HAP-1 (cell line): ENCODE measurements around the gene ZNF700.
"Not testable (repeated sequence)": the region's sequence is repeated elsewhere in the genome, so short reads cannot be mapped to it uniquely, and the experiment has no call there.

ENCODE experiments used
- DNase-seq, 2 experiments: peaks; one replicate each; pipeline ENCODE4 v3.0.0-alpha.2; 2016 to 2020; ENCODE audit warnings: low spot score in 2 of 2
- H3K27me3 ChIP-seq: fragments of 250-450 bp; sonication (Bioruptor Pico); 2 replicates; pipeline ENCODE4 v1.5.1; 2020; ENCODE audit warnings: low read depth, mild to moderate bottlenecking, moderate library complexity
- H3K36me3 ChIP-seq: fragments of 250-450 bp; sonication (Bioruptor Pico); replicated peaks from 2 replicates; pipeline ENCODE4 v1.5.1; 2020; ENCODE audit warnings: mild to moderate bottlenecking
- H3K4me1 ChIP-seq: fragments of 250-450 bp; sonication (Bioruptor Pico); 2 replicates; pipeline ENCODE4 v1.5.1; 2020; ENCODE audit warnings: mild to moderate bottlenecking
- H3K4me3 ChIP-seq: fragments of 250-450 bp; sonication (Bioruptor Pico); 2 replicates; pipeline ENCODE4 v1.5.1; 2020; ENCODE audit warnings: mild to moderate bottlenecking, moderate library complexity
- H3K9me3 ChIP-seq: fragments of 250-450 bp; sonication (Bioruptor Pico); 2 replicates; pipeline ENCODE4 v1.5.1; 2020; ENCODE audit warnings: mild to moderate bottlenecking, moderate library complexity
- in situ Hi-C: fragments of 300-500 bp; cut with MboI; formaldehyde crosslinking; loops from 3 replicates; pipeline ENCODE4 v1.14.3; 2020; ENCODE audit warnings: low sequenced_read_pairs, inconsistent platforms, mixed read lengths

Gene ZNF700

GRCh38 chr19:11924886-11925650 lies at the start of gene ZNF700:
ZNF700 (plus strand) TSS chr19:11925107; CDS start chr19:11925211, 104 bp downstream.
- Histone ChIP-seq H3K4me1 (peaks cover 4% of the 10 kb centered on the region), H3K4me3 (peak within 1 kb of the TSS; percentile 87), H3K9me3 (peaks cover 6% of the 10 kb centered on the region), H3K27me3 (no peaks in the 10 kb centered on the region), H3K36me3 (peaks cover 6% of the 10 kb centered on the region)
- in situ Hi-C loops = no loop called here
- peak; percentile 89 to 97 for DNase-seq

- H3K36me3 ChIP-seq, H3K4me3 ChIP-seq, H3K4me1 ChIP-seq, H3K9me3 ChIP-seq, in situ Hi-C loops, H3K27me3 ChIP-seq: not testable (repeated sequence)
- DNase-seq = peak in 1 of 2 experiments; percentile 44
These were observed 45.1 kb upstream of the ZNF700 start for GRCh38 chr19:11879687-11880266.

GRCh38 chr19:11880598-11880997 lies 44.3 kb upstream of the ZNF700 start:
- Histone ChIP-seq H3K9me3 (no peaks in the 10 kb centered on the region), H3K36me3 (no peaks in the 10 kb centered on the region), H3K4me3 (no peak overlapping the region), H3K4me1 (no peaks in the 10 kb centered on the region), H3K27me3 (no peaks in the 10 kb centered on the region)
- in situ Hi-C loops = no loop called here
- DNase-seq = no peak

DNA sequence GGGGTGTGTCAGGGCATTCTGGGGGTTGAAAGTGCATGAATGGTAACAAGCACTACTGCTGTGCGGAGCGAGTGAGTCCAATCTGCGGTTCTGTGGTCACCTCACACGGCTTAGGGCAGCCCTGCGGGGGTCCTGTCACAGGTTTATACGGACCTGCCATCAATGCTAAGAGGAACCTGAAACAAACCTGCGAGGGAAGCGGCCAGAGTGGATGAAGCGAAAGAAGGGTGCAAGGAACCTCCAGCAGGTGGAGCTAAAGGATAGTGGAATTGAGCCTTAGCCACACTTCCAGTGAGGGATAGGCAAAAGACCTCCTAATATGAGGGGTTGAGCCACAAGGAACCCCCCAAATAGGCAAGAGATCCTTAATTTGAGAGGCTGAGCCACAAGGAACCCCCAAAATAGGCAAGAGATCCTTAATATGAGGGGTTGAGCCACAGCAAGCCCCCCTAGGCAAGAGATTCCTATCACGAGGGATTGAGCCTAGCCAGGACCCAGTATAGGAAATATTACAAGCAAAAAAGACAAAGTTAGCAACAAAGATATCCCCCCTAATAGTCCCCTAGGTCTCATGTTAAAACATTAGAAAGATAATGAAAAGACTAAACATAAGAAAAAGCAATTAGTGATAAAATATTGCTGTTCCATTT lies 43.6 kb upstream of the ZNF700 start:
- no peaks in the 10 kb centered on the region for H3K4me1 ChIP-seq
- H3K9me3 ChIP-seq = no peaks in the 10 kb centered on the region; the same call in 1 of the 2 replicates
- DNase-seq = peak; percentile 21 to 62
- no peak overlapping the region for H3K4me3 ChIP-seq
- in situ Hi-C loops = no loop called here
- no peaks in the 10 kb centered on the region for H3K27me3 ChIP-seq
- no peaks in the 10 kb centered on the region for H3K36me3 ChIP-seq

DNA sequence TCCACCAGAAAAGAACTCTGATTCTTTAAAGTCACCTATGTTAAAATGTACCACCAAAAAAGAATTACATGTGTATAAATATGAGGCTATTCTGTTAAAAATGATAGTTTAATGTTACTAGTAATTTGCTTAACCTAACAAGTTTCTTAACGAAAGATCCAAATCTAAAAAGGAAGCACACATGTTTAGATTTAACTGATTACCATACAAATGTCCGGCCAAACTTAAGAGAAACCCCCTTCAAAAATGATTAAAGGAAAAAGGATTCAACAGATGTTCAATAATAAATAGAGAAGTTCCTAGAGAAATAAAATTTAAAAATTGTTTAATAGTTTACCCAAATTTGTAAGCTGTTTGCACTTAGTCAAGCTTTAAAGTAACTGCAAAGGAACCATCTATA lies 42.3 kb upstream of the ZNF700 start:
- no peaks in the 10 kb centered on the region; the same call in 1 of the 2 replicates for H3K9me3 ChIP-seq
- H3K4me1 ChIP-seq = no peaks in the 10 kb centered on the region
- no peak overlapping the region for H3K4me3 ChIP-seq
- no peaks in the 10 kb centered on the region for H3K27me3 ChIP-seq
- DNase-seq = no peak
- in situ Hi-C loops = no loop called here
- H3K36me3 ChIP-seq = no peaks in the 10 kb centered on the region

- in situ Hi-C loops = no loop called here
- H3K27me3 ChIP-seq = no peaks in the 10 kb centered on the region
- DNase-seq = no peak
- H3K4me3 ChIP-seq = no peak overlapping the region
- H3K36me3 ChIP-seq = no peaks in the 10 kb centered on the region
- no peaks in the 10 kb centered on the region for H3K4me1 ChIP-seq
- no peaks in the 10 kb centered on the region; the same call in 1 of the 2 replicates for H3K9me3 ChIP-seq
These were observed 37.7 kb upstream of the ZNF700 start for GRCh38 chr19:11887234-11887610.

GRCh38 chr19:11887611-11888531 lies 37.0 kb upstream of the ZNF700 start, which contains the start of gene ZNF69:
ZNF69 (plus strand) TSS chr19:11887782; CDS start chr19:11887924, 142 bp downstream.
- Histone ChIP-seq H3K9me3 (no peaks in the 10 kb centered on the region; the same call in 1 of the 2 replicates), H3K4me3 (peak within 1 kb of the TSS; percentile 21), H3K4me1 (no peaks in the 10 kb centered on the region), H3K27me3 (no peaks in the 10 kb centered on the region), H3K36me3 (no peaks in the 10 kb centered on the region)
- peak in 1 of 2 experiments; percentile 46 for DNase-seq
- in situ Hi-C loops = no loop called here

DNA sequence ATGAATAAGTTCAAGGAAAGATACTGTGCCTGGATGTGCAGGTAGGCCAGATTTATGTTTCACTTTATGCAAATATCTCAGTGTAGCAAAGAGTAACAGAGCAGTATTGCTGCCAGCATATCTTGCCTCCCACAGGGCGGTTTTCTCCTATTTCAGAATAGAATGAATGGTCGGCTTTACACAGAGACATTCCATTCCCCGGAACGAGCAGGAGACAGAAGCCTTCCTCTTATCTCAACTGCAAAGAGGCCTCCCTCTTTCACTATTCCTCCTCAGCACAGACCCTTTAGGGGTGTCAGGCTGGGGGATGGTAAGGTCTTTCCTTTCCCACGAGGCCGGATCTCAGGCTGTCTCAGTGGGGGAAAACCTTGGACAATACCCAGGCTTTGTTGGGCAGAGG lies 35.0 kb upstream of the ZNF700 start:
- DNase-seq, H3K4me3 ChIP-seq, H3K9me3 ChIP-seq, H3K27me3 ChIP-seq, H3K36me3 ChIP-seq, in situ Hi-C loops, H3K4me1 ChIP-seq: not testable (repeated sequence)

- Histone ChIP-seq H3K4me1 (no peaks in the 10 kb centered on the region), H3K9me3 (no peaks in the 10 kb centered on the region; the same call in 1 of the 2 replicates), H3K36me3 (no peaks in the 10 kb centered on the region), H3K4me3 (no peak overlapping the region), H3K27me3 (no peaks in the 10 kb centered on the region)
- no peak for DNase-seq
- in situ Hi-C loops = no loop called here
These were observed 34.3 kb upstream of the ZNF700 start for GRCh38 chr19:11890634-11891033.

- Histone ChIP-seq H3K36me3 (no peaks in the 10 kb centered on the region), H3K27me3 (no peaks in the 10 kb centered on the region), H3K4me1 (no peaks in the 10 kb centered on the region), H3K9me3 (no peaks in the 10 kb centered on the region), H3K4me3 (no peak overlapping the region)
- DNase-seq = no peak
- in situ Hi-C loops = no loop called here
These were observed 30.1 kb upstream of the ZNF700 start for GRCh38 chr19:11894851-11895250.

- in situ Hi-C loops = no loop called here
- Histone ChIP-seq H3K4me3 (no peak overlapping the region), H3K36me3 (no peaks in the 10 kb centered on the region), H3K9me3 (peaks cover 17% of the 10 kb centered on the region; the same call in 1 of the 2 replicates), H3K27me3 (no peaks in the 10 kb centered on the region), H3K4me1 (no peaks in the 10 kb centered on the region)
- DNase-seq = no peak
These were observed 22.7 kb upstream of the ZNF700 start for GRCh38 chr19:11902228-11902627.

- Histone ChIP-seq H3K4me3 (no peak overlapping the region), H3K36me3 (no peaks in the 10 kb centered on the region), H3K9me3 (peaks cover 21% of the 10 kb centered on the region), H3K27me3 (no peaks in the 10 kb centered on the region), H3K4me1 (no peaks in the 10 kb centered on the region)
- no peak for DNase-seq
- in situ Hi-C loops = no loop called here
These were observed 19.0 kb upstream of the ZNF700 start for GRCh38 chr19:11905928-11906327.

DNA sequence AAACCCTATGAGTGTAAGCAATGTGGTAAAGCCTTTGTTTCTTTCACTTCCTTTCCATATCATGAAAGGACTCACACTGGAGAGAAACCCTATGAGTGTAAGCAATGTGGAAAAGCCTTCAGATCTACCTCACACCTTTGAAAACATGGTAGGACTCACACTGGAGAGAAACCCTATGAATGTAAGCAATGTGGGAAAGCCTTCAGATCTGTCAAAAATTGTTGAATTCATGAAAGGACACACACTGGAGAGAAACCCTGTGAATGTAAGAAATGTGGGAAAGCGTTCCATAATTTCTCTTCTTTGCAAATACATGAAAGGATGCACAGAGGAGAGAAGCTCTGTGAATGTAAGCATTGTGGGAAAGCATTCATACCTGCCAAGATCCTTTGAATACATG lies 13.0 kb upstream of the ZNF700 start:
- H3K4me3 ChIP-seq, DNase-seq, H3K27me3 ChIP-seq, in situ Hi-C loops, H3K36me3 ChIP-seq, H3K9me3 ChIP-seq, H3K4me1 ChIP-seq: not testable (repeated sequence)
